Nephron (organoid): Measurements from ENCODE around the gene SP3.
A peak's percentile ranks its signal among the peaks of the same experiment; 100 is the strongest.

Source experiments
- H3K27ac Mint-ChIP-seq, 3 experiments: 2 replicates each; pipeline ENCODE4 v1.8.0; 2020; ENCODE audit warnings: mixed read lengths in 3 of 3, mild to moderate bottlenecking in 2 of 3, moderate library complexity in 1 of 3
- H3K27me3 Mint-ChIP-seq: 2 replicates; pipeline ENCODE4 v1.8.0; 2021; ENCODE audit warnings: low read depth, mild to moderate bottlenecking, moderate library complexity, mixed read lengths
- H3K36me3 Mint-ChIP-seq: 2 replicates; pipeline ENCODE4 v1.8.0; 2020; ENCODE audit warnings: low read depth, mixed read lengths
- H3K4me1 Mint-ChIP-seq: 2 replicates; pipeline ENCODE4 v1.8.0; 2020; ENCODE audit warnings: mixed read lengths
- H3K4me3 Mint-ChIP-seq, 3 experiments: 2 replicates each; pipeline ENCODE4 v1.8.0; 2020; ENCODE audit warnings: mild to moderate bottlenecking in 3 of 3, mixed read lengths in 3 of 3, moderate library complexity in 2 of 3
- H3K9me3 Mint-ChIP-seq: 2 replicates; pipeline ENCODE4 v1.8.0; 2020; ENCODE audit warnings: mixed read lengths
- CTCF ChIP-seq, 3 experiments: fragments of 200-600 bp; sonication (generic); IDR thresholded peaks; one replicate each; pipeline ENCODE4 v1.5.0; 2021; ENCODE audit warnings: antibody characterized with exemption in 3 of 3; ENCODE audit not compliant: unreplicated experiment in 3 of 3

The SP3 gene

GRCh38 chr2:173972165-173972564, 7.0 kb upstream of the SP3 start:
- no peak overlapping the region for H3K27ac Mint-ChIP-seq
- H3K9me3 Mint-ChIP-seq = no peaks in the 10 kb centered on the region
- no peaks in the 10 kb centered on the region for H3K4me1 Mint-ChIP-seq
- no peak overlapping the region for H3K4me3 Mint-ChIP-seq
- no peaks in the 10 kb centered on the region for H3K36me3 Mint-ChIP-seq
- no peak for TF ChIP-seq CTCF (IDR thresholded peaks at IDR 0.05; ENCODE audit: unreplicated experiment in 3 of 3)
- H3K27me3 Mint-ChIP-seq = no peaks in the 10 kb centered on the region

GRCh38 chr2:173970516-173970924, 5.3 kb upstream of the SP3 start:
- Mint-ChIP-seq H3K27ac (peak overlapping the region in 1 of 3 experiments; percentile 17), H3K27me3 (no peaks in the 10 kb centered on the region), H3K4me3 (no peak overlapping the region), H3K4me1 (peaks cover 16% of the 10 kb centered on the region), H3K9me3 (no peaks in the 10 kb centered on the region), H3K36me3 (no peaks in the 10 kb centered on the region)
- TF ChIP-seq CTCF (IDR thresholded peaks at IDR 0.05; ENCODE audit: unreplicated experiment in 3 of 3) = no peak

GRCh38 chr2:173969886-173970285, 4.7 kb upstream of the SP3 start:
- no peak overlapping the region for H3K4me3 Mint-ChIP-seq
- no peak overlapping the region for H3K27ac Mint-ChIP-seq
- peaks cover 16% of the 10 kb centered on the region for H3K4me1 Mint-ChIP-seq
- H3K36me3 Mint-ChIP-seq = no peaks in the 10 kb centered on the region
- H3K27me3 Mint-ChIP-seq = no peaks in the 10 kb centered on the region
- TF ChIP-seq CTCF (IDR thresholded peaks at IDR 0.05; ENCODE audit: unreplicated experiment in 3 of 3) = no peak
- H3K9me3 Mint-ChIP-seq = no peaks in the 10 kb centered on the region

- H3K4me1 Mint-ChIP-seq = peaks cover 16% of the 10 kb centered on the region
- H3K4me3 Mint-ChIP-seq = peak overlapping the region in 2 of 3 experiments; percentile 36 to 58
- H3K36me3 Mint-ChIP-seq = no peaks in the 10 kb centered on the region
- no peaks in the 10 kb centered on the region for H3K27me3 Mint-ChIP-seq
- no peak for TF ChIP-seq CTCF (IDR thresholded peaks at IDR 0.05; ENCODE audit: unreplicated experiment in 3 of 3)
- no peaks in the 10 kb centered on the region for H3K9me3 Mint-ChIP-seq
- peak overlapping the region; percentile 17 to 52 (median 27) for H3K27ac Mint-ChIP-seq
These were observed 3.4 kb upstream of the SP3 start for GRCh38 chr2:173968551-173968950.

GRCh38 chr2:173966274-173967098, 1.3 kb upstream of the SP3 start:
- Mint-ChIP-seq H3K4me3 (peak overlapping the region; percentile 87 to 98 (median 91)), H3K4me1 (peaks cover 30% of the 10 kb centered on the region), H3K27me3 (no peaks in the 10 kb centered on the region), H3K36me3 (peaks cover 17% of the 10 kb centered on the region), H3K9me3 (peaks cover 4% of the 10 kb centered on the region), H3K27ac (peak overlapping the region; percentile 99 to 100 (median 99))
- no peak for TF ChIP-seq CTCF (IDR thresholded peaks at IDR 0.05; ENCODE audit: unreplicated experiment in 3 of 3)
